Activated naive CD4-positive, alpha-beta T cell treated with anti-CD3 and anti-CD28 coated beads, Interleukin-2, amount 50 U/mL, for 24 hours (primary cell): ENCODE measurements around the gene PDE4B.
A peak's percentile ranks its signal among the peaks of the same experiment; 100 is the strongest.

Experiments used
- H3K27ac Mint-ChIP-seq: one replicate; pipeline ENCODE4 v1.8.0; 2021; ENCODE audit warnings: mild to moderate bottlenecking, mixed read lengths
- H3K27me3 Mint-ChIP-seq: one replicate; pipeline ENCODE4 v1.8.0; 2021; ENCODE audit warnings: mixed read lengths
- H3K36me3 Mint-ChIP-seq: one replicate; pipeline ENCODE4 v1.8.0; 2021; ENCODE audit warnings: mixed read lengths
- H3K4me1 Mint-ChIP-seq: one replicate; pipeline ENCODE4 v1.8.0; 2021; ENCODE audit warnings: mixed read lengths
- H3K4me3 Mint-ChIP-seq: one replicate; pipeline ENCODE4 v1.8.0; 2021; ENCODE audit warnings: mild to moderate bottlenecking, mixed read lengths
- H3K9me3 Mint-ChIP-seq: one replicate; pipeline ENCODE4 v1.8.0; 2021; ENCODE audit warnings: mixed read lengths

PDE4B gene

DNA sequence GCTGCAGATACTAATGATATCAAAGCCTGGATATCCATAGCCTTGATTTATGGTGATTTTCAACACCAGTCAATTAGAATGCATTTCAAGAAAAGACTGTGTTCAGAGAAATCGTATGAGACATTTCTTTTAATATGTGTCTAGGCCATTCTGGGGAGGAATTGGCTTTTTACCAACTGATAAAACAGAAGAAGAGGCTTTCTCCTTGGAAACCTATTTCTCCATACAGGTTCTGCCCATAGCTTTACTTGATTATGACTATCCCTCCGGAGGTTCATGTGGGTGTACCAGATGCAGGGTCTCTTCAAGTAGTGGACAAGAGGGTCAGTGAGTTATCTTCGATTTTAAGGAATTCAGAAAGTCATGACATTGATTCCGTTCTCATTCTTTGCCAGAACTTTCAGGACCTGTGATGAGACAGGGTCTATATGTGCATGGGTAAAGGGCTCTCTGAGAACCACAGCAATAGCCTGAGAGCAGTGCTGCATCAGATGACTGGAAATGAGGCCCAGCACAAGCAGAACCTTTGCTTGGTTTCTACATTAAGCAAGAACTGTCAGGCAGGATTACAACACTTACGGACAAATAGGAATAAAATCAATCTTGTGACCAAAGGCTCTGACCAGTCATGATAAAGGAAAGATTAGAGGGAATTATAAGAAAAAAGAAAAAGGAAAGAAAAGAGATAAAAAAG lies 477.6 kb downstream of the PDE4B start:
- no peak overlapping the region for H3K27ac Mint-ChIP-seq
- H3K4me1 Mint-ChIP-seq: peaks cover 41% of the 10 kb centered on the region
- no peaks in the 10 kb centered on the region for H3K9me3 Mint-ChIP-seq
- H3K27me3 Mint-ChIP-seq: no peaks in the 10 kb centered on the region
- no peaks in the 10 kb centered on the region for H3K36me3 Mint-ChIP-seq
- no peak overlapping the region for H3K4me3 Mint-ChIP-seq

DNA sequence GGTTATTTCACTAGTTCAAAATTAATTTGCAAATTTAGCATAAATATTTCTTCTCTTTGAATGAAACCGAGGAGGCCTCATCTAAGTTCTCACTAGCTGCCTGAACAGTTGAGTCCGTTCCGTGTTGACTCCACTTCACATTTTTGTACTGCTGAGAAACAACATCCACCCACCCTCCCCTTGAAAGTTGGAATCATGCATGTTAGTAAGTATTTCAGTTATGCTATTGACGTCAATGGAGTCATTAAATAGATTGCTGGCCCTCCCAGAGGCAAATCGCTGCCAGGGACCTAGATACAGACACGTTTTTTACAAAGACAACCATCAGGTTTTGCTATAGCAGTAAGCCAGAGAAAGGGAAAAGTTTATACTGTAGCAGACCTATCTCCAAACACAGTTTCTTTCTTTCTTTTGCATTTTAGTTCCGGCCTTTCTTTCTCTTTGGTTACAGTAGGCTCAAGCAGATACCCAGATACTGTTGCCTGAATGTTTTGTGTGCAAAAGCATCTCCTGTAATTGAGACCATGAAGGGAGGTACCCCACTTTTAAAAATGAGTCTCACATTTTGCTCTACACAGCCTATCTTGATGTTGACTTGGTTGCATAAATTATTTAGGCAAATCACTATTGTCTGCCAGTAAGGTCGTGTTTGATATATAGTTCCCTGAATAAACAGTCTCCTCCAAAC lies 478.7 kb downstream of the PDE4B start:
- Mint-ChIP-seq H3K4me1 (peaks cover 51% of the 10 kb centered on the region), H3K36me3 (no peaks in the 10 kb centered on the region), H3K27me3 (no peaks in the 10 kb centered on the region), H3K4me3 (peak overlapping the region; percentile 16), H3K9me3 (no peaks in the 10 kb centered on the region), H3K27ac (peak overlapping the region; percentile 78)

DNA sequence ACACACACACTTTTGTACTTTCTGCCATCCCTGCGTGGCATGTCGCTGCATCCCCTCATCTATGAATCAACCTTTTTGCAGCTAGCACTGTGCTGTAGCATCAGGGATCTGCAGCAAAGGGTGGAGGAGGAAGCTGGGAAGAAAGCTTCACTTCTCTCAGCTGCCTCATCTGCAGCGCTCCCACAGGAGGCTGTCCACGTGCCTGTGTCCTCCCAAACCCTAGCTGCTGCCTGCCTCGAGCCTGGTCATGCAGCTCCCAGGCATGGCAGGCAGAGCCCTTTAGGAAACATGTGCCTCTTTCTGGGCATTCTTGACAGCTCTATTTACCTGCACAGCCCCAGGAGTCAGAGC lies 479.2 kb downstream of the PDE4B start:
- Mint-ChIP-seq H3K9me3 (no peaks in the 10 kb centered on the region), H3K4me1 (peaks cover 56% of the 10 kb centered on the region), H3K4me3 (peak overlapping the region; percentile 16), H3K27me3 (no peaks in the 10 kb centered on the region), H3K36me3 (no peaks in the 10 kb centered on the region), H3K27ac (peak overlapping the region; percentile 78)

DNA sequence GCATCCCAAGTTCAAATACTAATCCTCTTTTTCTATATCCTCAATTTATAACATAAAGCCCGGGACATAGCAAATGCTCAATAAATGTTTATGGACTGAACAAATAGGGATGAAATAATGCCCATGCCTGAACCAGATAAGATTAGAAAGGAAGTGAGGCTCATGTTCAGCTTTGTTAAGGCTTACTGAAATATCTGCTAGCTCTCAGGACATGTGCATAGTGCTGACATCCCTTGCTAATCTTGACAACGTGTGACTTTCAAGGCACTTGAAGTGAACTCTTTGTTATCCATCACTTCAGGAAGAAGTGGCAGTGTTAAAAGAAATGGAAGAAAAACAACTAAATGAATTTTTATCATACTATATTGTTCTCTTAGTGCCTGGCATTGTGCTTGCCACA lies 481.0 kb downstream of the PDE4B start:
- Mint-ChIP-seq H3K4me1 (peaks cover 72% of the 10 kb centered on the region), H3K27me3 (no peaks in the 10 kb centered on the region), H3K36me3 (no peaks in the 10 kb centered on the region), H3K4me3 (no peak overlapping the region), H3K27ac (peak overlapping the region; percentile 36), H3K9me3 (no peaks in the 10 kb centered on the region)

DNA sequence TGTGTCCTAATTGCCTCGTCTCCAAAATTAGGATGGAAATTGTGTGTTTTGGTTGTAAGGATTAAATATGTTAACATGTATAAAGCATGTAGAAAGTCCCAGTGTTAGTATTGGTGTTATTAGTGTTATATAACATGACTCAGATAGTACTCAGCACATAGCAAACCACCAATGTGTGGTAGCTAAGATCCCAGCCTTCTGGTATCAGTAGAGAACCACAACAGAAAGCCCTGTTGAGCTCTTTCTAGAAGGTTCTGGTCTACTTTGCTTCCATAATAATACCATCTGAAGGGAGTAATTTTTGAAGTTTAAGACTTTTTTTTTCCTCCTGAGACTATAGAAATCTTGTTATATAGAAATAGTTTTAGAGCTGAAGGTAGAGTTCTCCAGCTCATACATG lies 481.9 kb downstream of the PDE4B start:
- Mint-ChIP-seq H3K4me3 (no peak overlapping the region), H3K27ac (peak overlapping the region; percentile 93), H3K4me1 (peaks cover 82% of the 10 kb centered on the region)

DNA sequence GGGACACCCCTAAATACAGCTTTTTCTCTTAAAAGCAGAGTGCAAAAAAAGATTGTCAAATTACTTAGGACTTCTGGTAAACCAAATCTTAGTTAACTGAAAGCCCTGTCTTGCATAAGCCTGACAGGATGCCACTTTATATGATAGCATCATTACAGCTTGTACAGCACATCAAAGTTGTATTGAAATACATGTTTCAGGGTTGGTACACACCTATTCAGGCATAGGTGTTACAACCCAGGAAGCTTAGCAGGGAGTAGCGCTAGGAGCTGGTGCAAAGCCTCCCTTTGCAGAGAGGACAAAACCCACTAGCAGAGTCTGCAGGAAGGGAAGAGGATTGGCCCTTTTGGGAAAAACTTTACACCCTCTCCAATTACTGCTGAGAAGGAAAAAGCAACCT lies 482.4 kb downstream of the PDE4B start:
- Mint-ChIP-seq H3K4me3 (peak overlapping the region; percentile 70), H3K36me3 (no peaks in the 10 kb centered on the region), H3K9me3 (no peaks in the 10 kb centered on the region), H3K27ac (peak overlapping the region; percentile 93), H3K27me3 (no peaks in the 10 kb centered on the region), H3K4me1 (peaks cover 86% of the 10 kb centered on the region)

More for the DNA sequence above, 481.9 kb downstream of the PDE4B start:
- Mint-ChIP-seq H3K36me3 (no peaks in the 10 kb centered on the region), H3K9me3 (no peaks in the 10 kb centered on the region), H3K27me3 (no peaks in the 10 kb centered on the region)

DNA sequence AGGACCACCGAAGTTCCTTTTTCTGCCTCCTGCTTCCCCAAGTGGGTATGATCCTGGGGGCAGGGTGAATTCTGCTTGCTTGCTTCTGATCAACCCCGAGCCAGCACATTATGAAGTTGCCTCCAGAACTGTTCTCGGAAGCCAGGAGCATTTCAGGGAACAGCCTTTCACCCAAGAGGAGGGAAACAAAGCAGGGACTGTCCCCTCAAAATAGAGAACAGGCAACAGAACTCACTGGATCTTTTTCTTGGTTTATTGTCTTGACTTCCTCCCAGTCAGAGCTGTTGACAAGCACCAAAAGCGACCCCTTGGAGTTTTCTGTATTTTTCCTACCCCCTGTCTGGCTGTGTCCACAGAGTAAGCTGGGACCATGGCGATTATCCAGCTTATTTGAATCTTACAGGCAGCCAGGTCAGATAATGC lies 482.9 kb downstream of the PDE4B start:
- Mint-ChIP-seq H3K4me1 (peaks cover 89% of the 10 kb centered on the region), H3K36me3 (no peaks in the 10 kb centered on the region), H3K27me3 (no peaks in the 10 kb centered on the region), H3K4me3 (peak overlapping the region; percentile 70), H3K9me3 (no peaks in the 10 kb centered on the region), H3K27ac (peak overlapping the region; percentile 93)

DNA sequence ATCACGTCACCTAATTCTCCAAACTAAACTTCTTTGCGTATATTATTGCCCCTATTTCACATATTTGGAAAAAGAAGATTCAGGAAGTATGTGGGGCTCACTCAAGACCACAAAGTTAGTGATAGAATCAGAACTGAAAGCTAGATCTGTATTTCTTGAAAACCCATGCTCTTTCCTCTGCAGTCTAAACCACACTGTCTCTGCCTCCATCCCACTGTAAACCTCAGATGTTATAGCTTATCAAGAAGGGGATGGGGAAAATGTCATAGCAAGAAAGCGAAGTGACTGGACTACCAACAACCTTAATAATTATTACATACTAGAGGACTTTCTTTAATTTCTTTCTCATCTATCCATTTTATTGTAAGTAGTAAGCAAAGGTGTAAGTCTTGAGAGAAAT lies 483.5 kb downstream of the PDE4B start:
- H3K4me3 Mint-ChIP-seq: peak overlapping the region; percentile 49
- no peaks in the 10 kb centered on the region for H3K36me3 Mint-ChIP-seq
- no peaks in the 10 kb centered on the region for H3K9me3 Mint-ChIP-seq
- H3K27ac Mint-ChIP-seq: peak overlapping the region; percentile 38
- H3K4me1 Mint-ChIP-seq: peaks cover 94% of the 10 kb centered on the region
- H3K27me3 Mint-ChIP-seq: no peaks in the 10 kb centered on the region

DNA sequence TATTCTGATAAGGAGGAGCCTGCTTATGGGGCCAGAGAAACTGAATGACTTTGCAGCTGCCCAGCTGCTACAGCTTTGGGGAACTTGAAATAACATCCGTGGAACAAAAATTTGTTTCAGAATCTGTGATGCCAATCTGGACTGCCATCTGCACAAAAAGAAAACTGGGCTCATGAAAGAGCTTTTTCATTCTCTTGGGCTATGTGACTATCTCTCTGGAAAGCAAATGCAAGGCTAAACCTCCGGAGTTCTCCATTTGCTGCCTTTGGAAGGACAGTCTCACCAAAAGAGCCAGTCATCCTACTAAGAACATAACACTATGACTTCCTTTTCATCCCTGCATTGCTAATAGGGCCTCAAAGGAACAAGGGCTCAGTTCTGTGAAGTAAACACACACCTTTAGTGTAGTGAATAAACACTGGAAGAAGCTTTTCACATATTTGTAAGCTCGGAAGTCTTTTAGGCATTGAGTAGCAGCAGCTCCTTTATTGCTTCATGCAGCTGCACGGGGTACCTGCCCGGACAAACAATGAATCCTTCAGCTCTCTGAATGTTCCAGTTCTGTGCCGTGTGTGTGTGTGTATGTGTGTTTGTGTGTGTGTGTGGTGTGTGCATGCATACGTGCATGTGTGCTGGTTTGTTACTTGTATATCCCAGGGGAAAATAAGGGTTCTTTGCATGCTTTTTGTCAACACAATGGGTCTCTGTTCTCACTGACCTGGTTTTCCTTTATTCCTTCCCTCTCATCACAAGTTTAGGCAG lies 485.7 kb downstream of the PDE4B start:
- H3K27ac Mint-ChIP-seq: no peak overlapping the region
- no peaks in the 10 kb centered on the region for H3K9me3 Mint-ChIP-seq
- H3K4me1 Mint-ChIP-seq: peaks cover 95% of the 10 kb centered on the region
- H3K36me3 Mint-ChIP-seq: no peaks in the 10 kb centered on the region
- H3K27me3 Mint-ChIP-seq: no peaks in the 10 kb centered on the region
- no peak overlapping the region for H3K4me3 Mint-ChIP-seq

DNA sequence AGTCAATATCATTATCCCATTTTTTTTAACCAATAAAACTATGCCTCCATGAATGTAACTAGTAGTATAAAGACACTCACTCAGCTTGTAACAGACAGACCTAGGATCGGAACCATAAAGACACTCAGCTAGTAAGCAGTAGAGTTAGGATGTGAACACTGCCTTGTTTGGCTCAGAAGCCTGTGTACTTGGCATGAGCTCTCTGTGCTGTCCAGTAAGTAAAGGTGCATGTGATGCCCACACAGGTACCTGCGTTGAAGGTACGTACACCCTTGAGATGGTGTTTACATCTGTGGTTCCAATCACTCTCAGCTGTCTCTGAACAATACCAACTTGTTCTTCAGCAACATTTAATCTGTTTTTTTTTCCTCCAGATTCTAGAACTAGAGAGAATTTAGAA lies 489.1 kb downstream of the PDE4B start:
- H3K36me3 Mint-ChIP-seq: no peaks in the 10 kb centered on the region
- H3K4me3 Mint-ChIP-seq: peak overlapping the region; percentile 54
- H3K27me3 Mint-ChIP-seq: no peaks in the 10 kb centered on the region
- H3K27ac Mint-ChIP-seq: peak overlapping the region; percentile 97
- no peaks in the 10 kb centered on the region for H3K9me3 Mint-ChIP-seq
- peaks cover 97% of the 10 kb centered on the region for H3K4me1 Mint-ChIP-seq

DNA sequence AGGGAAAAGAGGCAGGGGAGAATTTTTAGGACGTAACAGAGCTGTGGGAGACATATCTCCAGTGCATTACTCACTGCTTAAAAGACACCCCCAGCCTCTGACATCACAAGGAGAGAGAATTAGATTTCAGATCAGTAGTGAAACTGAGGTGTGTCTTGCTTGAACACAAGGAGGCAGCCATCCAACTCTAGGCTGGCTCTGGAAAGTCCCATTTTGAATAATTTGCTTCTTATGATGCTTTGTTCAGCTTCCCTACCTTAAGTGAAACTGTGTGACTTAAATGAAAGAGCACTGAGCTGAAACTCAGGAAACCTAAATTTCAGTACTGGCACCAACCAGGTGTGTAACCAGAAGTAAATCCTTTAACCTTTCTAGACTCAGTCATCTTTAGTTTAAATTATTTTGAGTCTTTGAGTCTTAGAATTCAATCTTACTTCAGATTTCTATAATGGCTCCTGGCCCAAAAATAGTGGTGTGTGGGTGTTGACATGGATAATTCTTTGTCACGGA lies 489.7 kb downstream of the PDE4B start:
- Mint-ChIP-seq H3K4me3 (peak overlapping the region; percentile 54), H3K27me3 (no peaks in the 10 kb centered on the region), H3K4me1 (peaks cover 94% of the 10 kb centered on the region), H3K27ac (peak overlapping the region; percentile 97), H3K9me3 (no peaks in the 10 kb centered on the region), H3K36me3 (no peaks in the 10 kb centered on the region)

DNA sequence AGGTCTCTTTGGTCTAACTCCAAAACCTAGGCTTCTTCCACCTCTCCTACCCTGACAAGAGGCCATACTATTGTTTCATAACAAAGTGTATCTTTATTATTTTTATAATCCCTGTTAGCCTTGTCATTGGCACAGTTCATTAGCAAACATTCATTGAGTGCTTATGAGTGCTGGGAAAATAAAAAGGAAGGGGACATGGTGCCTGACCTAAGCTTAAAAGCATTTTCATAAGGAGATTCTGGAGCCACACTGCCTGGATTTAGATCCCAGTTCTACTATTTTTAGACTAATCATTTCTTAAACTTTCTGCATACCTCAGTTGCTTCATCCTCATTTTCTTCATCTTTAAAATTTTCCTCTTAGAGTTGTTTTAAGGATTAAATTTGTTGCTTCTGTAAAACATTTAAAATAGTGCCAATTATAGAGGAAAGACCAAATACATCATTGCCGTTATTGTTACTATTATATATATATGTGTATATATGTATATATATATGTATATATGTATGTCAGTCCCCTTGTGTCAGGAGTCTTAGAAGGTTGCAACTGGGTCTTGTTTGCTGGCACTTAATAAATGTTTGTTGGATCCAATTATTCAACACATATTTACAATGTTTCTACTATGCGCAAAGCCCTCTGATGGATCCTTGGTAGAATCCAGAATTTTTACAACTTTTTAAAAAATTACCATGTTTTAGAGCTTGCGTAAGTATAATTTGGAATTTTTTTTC lies 490.4 kb downstream of the PDE4B start:
- Mint-ChIP-seq H3K4me1 (peaks cover 91% of the 10 kb centered on the region), H3K9me3 (no peaks in the 10 kb centered on the region), H3K4me3 (peak overlapping the region; percentile 69), H3K36me3 (no peaks in the 10 kb centered on the region), H3K27ac (peak overlapping the region; percentile 97), H3K27me3 (no peaks in the 10 kb centered on the region)

DNA sequence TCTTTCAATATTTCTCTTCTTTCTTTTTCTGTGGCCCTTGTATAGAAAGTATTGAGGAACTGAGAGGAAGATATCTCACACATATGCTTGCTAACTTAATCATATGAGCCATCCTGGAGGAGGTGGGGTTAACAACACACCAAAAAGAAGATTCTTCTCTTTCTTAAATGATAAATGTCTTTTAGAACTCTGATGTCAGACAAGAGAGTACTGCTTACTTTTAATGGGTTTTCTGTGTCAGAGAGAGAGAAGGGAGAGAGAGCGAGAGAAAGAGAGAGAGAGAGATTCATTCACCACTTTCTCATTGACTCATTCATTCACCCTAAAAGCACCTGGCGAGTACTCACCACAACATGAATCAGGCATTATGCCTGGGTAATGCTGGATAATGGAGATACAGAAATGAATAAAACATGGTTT lies 490.9 kb downstream of the PDE4B start:
- Mint-ChIP-seq H3K9me3 (no peaks in the 10 kb centered on the region), H3K27me3 (no peaks in the 10 kb centered on the region), H3K4me1 (peaks cover 89% of the 10 kb centered on the region), H3K27ac (peak overlapping the region; percentile 93), H3K36me3 (no peaks in the 10 kb centered on the region), H3K4me3 (peak overlapping the region; percentile 69)

DNA sequence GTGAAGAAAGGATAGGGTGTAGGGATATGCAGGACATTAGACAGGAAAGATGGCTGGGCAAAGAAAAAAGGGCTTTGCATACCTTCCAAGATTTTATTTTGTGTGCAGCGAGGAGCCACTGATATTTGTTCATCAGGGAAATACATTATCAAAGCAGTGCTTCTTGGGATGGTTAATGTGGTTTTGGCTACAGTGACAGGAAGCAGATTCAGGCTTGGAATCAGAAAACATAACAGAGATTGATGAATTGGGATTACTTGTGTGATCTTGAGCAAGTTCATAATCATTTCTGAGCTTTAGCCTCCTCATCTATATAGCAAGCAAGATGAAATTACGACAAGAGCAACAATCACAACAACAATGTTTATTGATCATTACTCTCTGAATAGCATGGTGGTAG lies 492.1 kb downstream of the PDE4B start:
- Mint-ChIP-seq H3K4me3 (no peak overlapping the region), H3K27me3 (no peaks in the 10 kb centered on the region), H3K27ac (peak overlapping the region; percentile 18), H3K4me1 (peaks cover 88% of the 10 kb centered on the region), H3K36me3 (no peaks in the 10 kb centered on the region), H3K9me3 (no peaks in the 10 kb centered on the region)

DNA sequence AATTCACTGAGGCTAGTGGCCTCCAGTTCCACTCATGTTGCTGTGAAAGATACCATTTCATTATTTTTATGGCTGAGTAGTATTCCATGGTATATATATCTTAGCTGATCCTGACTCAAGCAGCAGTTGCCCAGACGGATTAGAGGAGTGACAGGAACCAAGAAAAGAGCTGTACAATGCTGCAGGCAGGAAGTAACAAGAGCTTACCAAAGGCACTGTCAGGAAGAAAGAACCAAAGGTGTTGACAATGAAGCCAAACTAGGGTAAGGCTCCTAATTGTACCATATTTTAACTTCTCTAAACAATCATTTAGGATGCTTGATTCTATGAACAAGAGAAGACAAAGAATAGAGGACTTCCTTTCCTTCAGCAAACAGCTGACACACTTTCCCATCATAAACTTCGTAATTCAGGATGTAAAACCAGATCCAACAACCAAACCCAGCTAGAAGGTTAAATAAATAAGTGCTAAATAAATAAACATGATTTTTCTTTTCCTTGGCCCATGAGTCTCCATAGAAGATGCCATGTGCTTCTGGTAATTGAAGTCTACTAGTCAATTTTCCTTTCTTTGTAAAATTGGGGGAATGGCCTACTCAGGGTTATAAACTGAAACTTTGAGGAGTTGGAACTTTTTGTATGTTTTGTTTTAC lies 493.0 kb downstream of the PDE4B start:
- peak overlapping the region; percentile 16 for H3K4me3 Mint-ChIP-seq
- peaks cover 88% of the 10 kb centered on the region for H3K4me1 Mint-ChIP-seq
- no peaks in the 10 kb centered on the region for H3K36me3 Mint-ChIP-seq
- H3K27ac Mint-ChIP-seq: peak overlapping the region; percentile 53
- H3K9me3 Mint-ChIP-seq: no peaks in the 10 kb centered on the region
- no peaks in the 10 kb centered on the region for H3K27me3 Mint-ChIP-seq
